Mucosa of descending colon (tissue), 3 donors: ENCODE results near the gene VCAN. TPM values are rescaled to one million over a fixed set of nuclear protein-coding genes. Genes with fewer than 3 reads are reported as not detected.

ENCODE experiments used
- ATAC-seq: fragments of 200-7000 bp; cut with Tn5 transposase; one replicate; pipeline ENCODE4 v1.9.1; 2020; ENCODE audit warnings: mild to moderate bottlenecking, moderate library complexity
- DNase-seq, 3 donors: peaks; one replicate each; pipeline ENCODE4 v3.0.0-alpha.2; 2020
- H3K36me3 ChIP-seq: fragments of 200-600 bp; one replicate; pipeline ENCODE4 v1.8.0; 2021; ENCODE audit warnings: low read depth, mild to moderate bottlenecking
- H3K4me1 ChIP-seq: fragments of 200-600 bp; one replicate; pipeline ENCODE4 v1.8.0; 2021; ENCODE audit warnings: low read depth, mild to moderate bottlenecking
- H3K4me3 ChIP-seq: fragments of 200-600 bp; one replicate; pipeline ENCODE4 v1.8.0; 2021; ENCODE audit warnings: mild to moderate bottlenecking
- H3K9me3 ChIP-seq: fragments of 200-600 bp; one replicate; pipeline ENCODE4 v1.8.0; 2021; ENCODE audit warnings: mild to moderate bottlenecking
- intact Hi-C, 2 donors: fragments of 100-400 bp; cut with DNase I in 1 of 2; cut with micrococcal nuclease in 1 of 2; formaldehyde crosslinking; loops; one replicate each; pipeline versions ENCODE4 v1.11.0 to v1.11.1; 2022; cut with DNase I, micrococcal nuclease
- total RNA-seq, 3 donors: library from RNA; stranded (reverse); fragmentation: NEBNext Ultra II Directional in 2 of 3; extraction: Animal tissue kit (Norgen Biotek cat#: 25700) in 2 of 3; gene quantifications; one replicate each; pipeline versions ENCODE4 v1.2.1 to v1.2.4, GENCODE V29; 2021 to 2023
- TF ChIP-seq, protein P1 (sequence below): fragments of 200-600 bp; IDR thresholded peaks from one replicate; pipeline ENCODE4 v1.8.0; 2022; ENCODE audit warnings: antibody characterized with exemption, mild to moderate bottlenecking
- donor health status: DM: no; HTN: no; CAD: no; lungs with moderate emphysema.
- donor health status: DM: no; HTN: no; CAD: no.
- donor health status: DM: no; HTN: yes; CAD: no.

The VCAN gene
- total RNA-seq, 3 donors from 2014 or later = 8.8 to 36.0 (median 20.5) TPM

DNA sequence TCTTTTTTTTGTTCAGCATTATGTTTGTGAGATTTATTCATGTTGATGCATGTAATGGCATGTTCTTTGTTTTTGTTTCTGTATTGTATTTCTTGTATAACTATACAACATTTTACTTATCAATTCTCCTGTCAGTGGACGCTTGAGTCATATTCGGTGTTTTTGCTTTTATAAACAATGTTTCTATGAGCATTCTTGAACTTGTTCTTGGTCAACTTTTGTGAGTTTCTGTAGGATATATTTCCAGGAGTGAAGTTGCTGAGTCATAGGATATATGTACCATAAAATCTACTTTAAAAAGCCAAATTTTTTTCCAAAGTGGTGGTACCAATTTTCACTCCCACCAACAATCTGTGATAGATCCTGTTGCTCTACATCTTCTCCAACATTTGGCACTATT, 104.8 kb downstream of the VCAN start:
- DNase-seq (no peak), ATAC-seq (no peak)
- no peaks in the 10 kb centered on the region for H3K36me3 ChIP-seq
- no peaks in the 10 kb centered on the region for H3K4me1 ChIP-seq
- intact Hi-C loops = no loop called here
- TF ChIP-seq, protein P1, sequence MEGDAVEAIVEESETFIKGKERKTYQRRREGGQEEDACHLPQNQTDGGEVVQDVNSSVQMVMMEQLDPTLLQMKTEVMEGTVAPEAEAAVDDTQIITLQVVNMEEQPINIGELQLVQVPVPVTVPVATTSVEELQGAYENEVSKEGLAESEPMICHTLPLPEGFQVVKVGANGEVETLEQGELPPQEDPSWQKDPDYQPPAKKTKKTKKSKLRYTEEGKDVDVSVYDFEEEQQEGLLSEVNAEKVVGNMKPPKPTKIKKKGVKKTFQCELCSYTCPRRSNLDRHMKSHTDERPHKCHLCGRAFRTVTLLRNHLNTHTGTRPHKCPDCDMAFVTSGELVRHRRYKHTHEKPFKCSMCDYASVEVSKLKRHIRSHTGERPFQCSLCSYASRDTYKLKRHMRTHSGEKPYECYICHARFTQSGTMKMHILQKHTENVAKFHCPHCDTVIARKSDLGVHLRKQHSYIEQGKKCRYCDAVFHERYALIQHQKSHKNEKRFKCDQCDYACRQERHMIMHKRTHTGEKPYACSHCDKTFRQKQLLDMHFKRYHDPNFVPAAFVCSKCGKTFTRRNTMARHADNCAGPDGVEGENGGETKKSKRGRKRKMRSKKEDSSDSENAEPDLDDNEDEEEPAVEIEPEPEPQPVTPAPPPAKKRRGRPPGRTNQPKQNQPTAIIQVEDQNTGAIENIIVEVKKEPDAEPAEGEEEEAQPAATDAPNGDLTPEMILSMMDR = no peak
- no peaks in the 10 kb centered on the region for H3K9me3 ChIP-seq
- H3K4me3 ChIP-seq = no peak overlapping the region

DNA sequence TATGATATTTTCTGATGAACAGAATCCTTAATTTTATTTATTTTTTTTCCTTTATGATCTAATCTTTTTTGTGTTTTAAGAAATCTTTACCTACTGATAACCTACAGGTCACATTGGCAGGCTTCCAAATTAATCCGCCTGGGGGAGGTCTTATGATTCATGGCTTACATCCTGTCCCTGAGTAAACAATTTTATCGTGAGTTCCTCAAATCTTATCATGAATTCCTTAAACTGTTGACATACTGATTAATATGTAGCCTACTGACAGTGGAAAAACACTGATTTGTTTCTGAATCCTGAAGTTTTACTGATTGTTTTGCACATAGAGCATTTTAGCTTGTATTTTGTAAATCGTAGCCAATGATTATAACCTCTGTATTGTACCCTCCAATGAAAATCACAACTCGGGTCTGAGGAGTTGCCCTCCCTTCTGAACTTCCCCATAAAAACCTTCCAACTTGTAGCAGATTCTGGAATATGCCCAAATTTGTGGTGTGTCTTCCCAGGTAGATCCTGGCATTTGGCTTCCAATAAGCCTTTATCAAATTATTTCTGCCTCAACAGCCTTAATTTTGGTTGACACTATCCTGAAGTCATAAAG, 105.6 kb downstream of the VCAN start:
- peak in 1 of 3 donors; percentile 50 for DNase-seq
- Histone ChIP-seq H3K9me3 (no peaks in the 10 kb centered on the region), H3K36me3 (no peaks in the 10 kb centered on the region), H3K4me1 (no peaks in the 10 kb centered on the region), H3K4me3 (no peak overlapping the region)
- TF ChIP-seq, protein P1 = no peak
- peak; percentile 87 for ATAC-seq
- intact Hi-C loops = no loop called here

DNA sequence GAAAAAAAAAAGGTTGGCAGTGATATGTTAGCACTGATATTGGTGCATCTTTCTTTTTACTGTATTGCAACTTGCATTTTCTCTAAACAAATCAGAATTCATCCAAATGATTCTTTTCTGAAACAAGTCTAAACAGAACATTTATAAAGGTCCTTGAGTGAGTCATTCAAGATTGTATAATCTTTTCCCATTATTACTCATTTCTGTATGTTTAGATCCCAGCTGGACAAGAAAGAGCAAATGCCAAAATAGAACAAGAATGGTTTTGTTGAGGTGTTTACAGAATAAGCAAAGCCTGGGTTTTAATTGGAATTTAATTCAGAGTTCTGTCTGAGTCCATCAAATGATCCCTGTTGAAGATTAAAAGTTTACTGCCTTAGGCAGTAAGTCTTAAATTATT, 112.3 kb downstream of the VCAN start:
- Histone ChIP-seq H3K4me3 (no peak overlapping the region), H3K4me1 (no peaks in the 10 kb centered on the region), H3K9me3 (no peaks in the 10 kb centered on the region), H3K36me3 (no peaks in the 10 kb centered on the region)
- intact Hi-C loops = no loop called here
- DNase-seq (no peak), ATAC-seq (no peak)
- TF ChIP-seq, protein P1 = no peak

DNA sequence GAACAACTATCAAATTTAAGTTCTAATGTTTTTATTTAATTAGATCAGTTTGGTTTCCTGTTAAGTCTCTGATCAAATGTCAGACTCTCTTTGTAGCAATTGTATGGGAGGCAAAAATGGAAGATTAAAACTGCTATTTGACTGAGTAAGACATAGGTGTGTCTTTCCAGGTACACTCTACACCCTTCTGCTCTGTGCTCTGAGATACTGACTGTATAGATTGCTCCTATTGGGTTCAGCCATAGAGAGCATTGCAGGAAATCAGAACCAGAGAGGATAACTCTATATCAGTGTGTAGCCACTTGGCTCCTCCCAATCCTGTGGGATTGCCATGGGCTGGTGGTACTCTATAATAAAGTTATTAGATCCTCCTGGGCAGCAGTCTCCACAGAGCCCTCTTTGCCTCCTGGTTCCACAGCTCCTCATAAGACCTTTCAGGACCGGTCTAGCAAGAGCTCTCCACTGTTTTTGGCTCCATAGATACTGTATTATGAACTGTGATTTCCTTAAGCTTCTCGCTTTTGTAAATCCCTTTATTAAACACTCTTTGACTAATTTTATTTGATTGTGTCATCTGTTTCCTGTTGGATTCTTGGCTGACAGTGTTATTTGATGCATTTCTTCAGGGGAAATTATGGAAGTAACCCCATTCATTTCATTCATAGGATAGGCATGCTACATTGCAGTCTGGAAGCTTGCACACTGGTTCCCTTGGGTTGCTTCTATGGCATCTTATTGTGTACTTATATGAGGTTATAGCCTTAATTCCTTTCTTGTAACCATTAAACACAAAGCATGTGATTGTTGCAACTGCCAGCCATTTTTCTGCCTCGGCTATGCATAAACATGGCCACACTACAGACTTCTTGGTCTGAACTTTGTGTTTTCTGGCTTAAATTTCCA, 115.6 kb downstream of the VCAN start:
- no peaks in the 10 kb centered on the region for H3K9me3 ChIP-seq
- no peak overlapping the region for H3K4me3 ChIP-seq
- intact Hi-C loops = no loop called here
- ATAC-seq (no peak), DNase-seq (no peak)
- TF ChIP-seq, protein P1 = no peak
- no peaks in the 10 kb centered on the region for H3K4me1 ChIP-seq
- H3K36me3 ChIP-seq = no peaks in the 10 kb centered on the region

DNA sequence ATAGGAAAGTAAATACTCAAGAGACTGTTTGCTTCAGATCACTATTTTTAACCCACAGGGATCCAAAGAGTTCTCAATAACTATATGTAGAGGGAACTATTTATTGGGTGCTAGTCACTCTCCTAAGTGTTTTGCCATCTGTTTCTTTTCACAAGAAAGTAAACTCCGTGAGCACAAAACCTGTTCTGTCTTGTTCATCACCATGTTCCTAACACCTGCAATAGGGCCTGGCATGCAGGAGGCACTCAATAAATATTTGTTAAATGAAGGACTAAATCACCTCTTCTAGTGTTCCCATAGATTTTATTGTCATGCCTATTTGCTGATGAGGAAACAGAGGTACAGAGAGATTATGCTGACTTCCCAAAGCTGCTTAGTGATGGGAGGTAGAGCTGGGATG, 118.2 kb downstream of the VCAN start:
- DNase-seq (no peak), ATAC-seq (no peak)
- no peak overlapping the region for H3K4me3 ChIP-seq
- H3K36me3 ChIP-seq = no peaks in the 10 kb centered on the region
- intact Hi-C loops = no loop called here
- no peaks in the 10 kb centered on the region for H3K4me1 ChIP-seq
- TF ChIP-seq, protein P1 = no peak
- H3K9me3 ChIP-seq = no peaks in the 10 kb centered on the region
